Ascending aorta (tissue), 2 donors: ENCODE data around the gene ABT1. TPM values are rescaled to one million over a fixed set of nuclear protein-coding genes. Genes with fewer than 3 reads are reported as not detected.

Source experiments
- DNase-seq, 2 donors: peaks; one replicate each; pipeline ENCODE4 v3.0.0-alpha.2; 2019; ENCODE audit warnings: low spot score in 2 of 2
- H3K27ac ChIP-seq, 2 donors: fragments of 200-600 bp; sonication (generic); one replicate each; pipeline ENCODE4 v1.5.1; 2016 to 2017; ENCODE audit warnings: mild to moderate bottlenecking in 1 of 2
- H3K27me3 ChIP-seq: fragments of 200-600 bp; sonication (generic); one replicate; pipeline ENCODE4 v1.5.1; 2017
- H3K36me3 ChIP-seq, 2 donors: fragments of 200-600 bp; sonication (generic); one replicate each; pipeline ENCODE4 v1.5.1; 2016
- H3K4me1 ChIP-seq, 2 donors: fragments of 200-600 bp; sonication (generic); one replicate each; pipeline ENCODE4 v1.5.1; 2016 to 2017; ENCODE audit warnings: mild to moderate bottlenecking in 1 of 2
- H3K4me3 ChIP-seq, 2 donors: fragments of 200-600 bp; sonication (generic); one replicate each; pipeline ENCODE4 v1.5.1; 2016 to 2017; ENCODE audit warnings: mild to moderate bottlenecking in 1 of 2
- H3K9me3 ChIP-seq, 2 donors: fragments of 200-600 bp; sonication (generic); one replicate each; pipeline ENCODE4 v1.5.1; 2016
- intact Hi-C: fragments of 100-400 bp; cut with DNase I; formaldehyde crosslinking; loops from one replicate; pipeline ENCODE4 v1.15.1; 2023
- total RNA-seq: library from RNA; depleted of rRNA; stranded (reverse); fragments of >200 nt; gene quantifications from one replicate; pipeline ENCODE4 v1.1.0, GENCODE V29; 2016
- TF ChIP-seq, protein P1 (sequence below), 3 experiments: fragments of 200-600 bp in 2 of 3; fragments of 450-650 bp in 1 of 3; sonication (generic) in 2 of 3; IDR thresholded peaks; one replicate each; pipeline ENCODE4 v1.5.1; 2016 to 2019; ENCODE audit warnings: antibody characterized with exemption in 3 of 3, mild to moderate bottlenecking in 1 of 3, moderate library complexity in 1 of 3

Gene ABT1
- total RNA-seq, 1 donor from 2014 or later: 20.1 TPM

GRCh38 chr6:26595669-26596269 is 984 bp upstream of the ABT1 start:
- H3K9me3 ChIP-seq: no peaks in the 10 kb centered on the region
- intact Hi-C loops: loop anchor here (1.0 to 10.0 kb wide), 10 partner anchors 22 to 1269 kb away; partner anchors contain the start of genes ZNF184 and ZNF322
- DNase-seq: peak; percentile 51 to 97
- TF ChIP-seq, protein P1, sequence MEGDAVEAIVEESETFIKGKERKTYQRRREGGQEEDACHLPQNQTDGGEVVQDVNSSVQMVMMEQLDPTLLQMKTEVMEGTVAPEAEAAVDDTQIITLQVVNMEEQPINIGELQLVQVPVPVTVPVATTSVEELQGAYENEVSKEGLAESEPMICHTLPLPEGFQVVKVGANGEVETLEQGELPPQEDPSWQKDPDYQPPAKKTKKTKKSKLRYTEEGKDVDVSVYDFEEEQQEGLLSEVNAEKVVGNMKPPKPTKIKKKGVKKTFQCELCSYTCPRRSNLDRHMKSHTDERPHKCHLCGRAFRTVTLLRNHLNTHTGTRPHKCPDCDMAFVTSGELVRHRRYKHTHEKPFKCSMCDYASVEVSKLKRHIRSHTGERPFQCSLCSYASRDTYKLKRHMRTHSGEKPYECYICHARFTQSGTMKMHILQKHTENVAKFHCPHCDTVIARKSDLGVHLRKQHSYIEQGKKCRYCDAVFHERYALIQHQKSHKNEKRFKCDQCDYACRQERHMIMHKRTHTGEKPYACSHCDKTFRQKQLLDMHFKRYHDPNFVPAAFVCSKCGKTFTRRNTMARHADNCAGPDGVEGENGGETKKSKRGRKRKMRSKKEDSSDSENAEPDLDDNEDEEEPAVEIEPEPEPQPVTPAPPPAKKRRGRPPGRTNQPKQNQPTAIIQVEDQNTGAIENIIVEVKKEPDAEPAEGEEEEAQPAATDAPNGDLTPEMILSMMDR (IDR thresholded peaks at IDR 0.05): peak; percentile 86 to 97 (median 96)
- peaks cover 18% of the 10 kb centered on the region for H3K27me3 ChIP-seq
- H3K4me3 ChIP-seq: peak overlapping the region; percentile 72 to 91
- peak overlapping the region; percentile 86 to 91 for H3K27ac ChIP-seq
- H3K4me1 ChIP-seq: peaks cover 4 to 6% of the 10 kb centered on the region in 2 donors
- peaks cover 20 to 21% of the 10 kb centered on the region in 2 donors for H3K36me3 ChIP-seq

- peak overlapping the region; percentile 86 to 91 for H3K27ac ChIP-seq
- TF ChIP-seq, protein P1 (IDR thresholded peaks at IDR 0.05): no peak
Observed at GRCh38 chr6:26597389-26597766, 625 bp downstream of the ABT1 start.

GRCh38 chr6:26597821-26598220 is 1.1 kb downstream of the ABT1 start:
- DNase-seq: no peak
- Histone ChIP-seq H3K9me3 (no peaks in the 10 kb centered on the region), H3K36me3 (peaks cover 20 to 21% of the 10 kb centered on the region in 2 donors), H3K4me1 (peaks cover 4 to 6% of the 10 kb centered on the region in 2 donors), H3K27ac (peak overlapping the region in 1 of 2 donors; percentile 91), H3K27me3 (peaks cover 11% of the 10 kb centered on the region), H3K4me3 (peak overlapping the region; percentile 72 to 91)
- TF ChIP-seq, protein P1 (IDR thresholded peaks at IDR 0.05): no peak
- intact Hi-C loops: loop anchor here (2.0 to 10.0 kb wide), 7 partner anchors 61 to 1267 kb away; partner anchors contain the start of genes ZNF184 and ZNF322

More at GRCh38 chr6:26597389-26597766, 625 bp downstream of the ABT1 start:
- peaks cover 4 to 6% of the 10 kb centered on the region in 2 donors for H3K4me1 ChIP-seq
- H3K4me3 ChIP-seq: peak overlapping the region; percentile 72 to 91
- DNase-seq: no peak
- H3K36me3 ChIP-seq: peaks cover 20 to 21% of the 10 kb centered on the region in 2 donors
- no peaks in the 10 kb centered on the region for H3K9me3 ChIP-seq
- H3K27me3 ChIP-seq: peaks cover 12% of the 10 kb centered on the region
- intact Hi-C loops: loop anchor here (2.0 to 10.0 kb wide), 7 partner anchors 61 to 1267 kb away; partner anchors contain the start of genes ZNF184 and ZNF322

DNA sequence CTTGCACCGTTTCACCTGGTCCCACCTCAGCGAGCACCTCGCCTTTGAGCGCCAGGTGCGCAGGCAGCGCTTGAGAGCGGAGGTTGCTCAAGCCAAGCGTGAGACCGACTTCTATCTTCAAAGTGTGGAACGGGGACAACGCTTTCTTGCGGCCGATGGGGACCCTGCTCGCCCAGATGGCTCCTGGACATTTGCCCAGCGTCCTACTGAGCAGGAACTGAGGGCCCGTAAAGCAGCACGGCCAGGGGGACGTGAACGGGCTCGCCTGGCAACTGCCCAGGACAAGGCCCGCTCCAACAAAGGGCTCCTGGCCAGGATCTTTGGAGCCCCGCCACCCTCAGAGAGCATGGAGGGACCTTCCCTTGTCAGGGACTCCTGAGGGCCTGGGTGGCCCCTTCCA is 1.5 kb downstream of the ABT1 start:
- Histone ChIP-seq H3K36me3 (peaks cover 20 to 21% of the 10 kb centered on the region in 2 donors), H3K4me1 (peaks cover 4 to 6% of the 10 kb centered on the region in 2 donors), H3K4me3 (peak overlapping the region in 1 of 2 donors; percentile 91), H3K27ac (no peak overlapping the region), H3K27me3 (peaks cover 7% of the 10 kb centered on the region), H3K9me3 (no peaks in the 10 kb centered on the region)
- DNase-seq: no peak
- intact Hi-C loops: loop anchor here (5.0 to 10.0 kb wide), 6 partner anchors 426 to 1267 kb away; partner anchors contain the start of gene ZNF184
- TF ChIP-seq, protein P1 (IDR thresholded peaks at IDR 0.05): no peak

DNA sequence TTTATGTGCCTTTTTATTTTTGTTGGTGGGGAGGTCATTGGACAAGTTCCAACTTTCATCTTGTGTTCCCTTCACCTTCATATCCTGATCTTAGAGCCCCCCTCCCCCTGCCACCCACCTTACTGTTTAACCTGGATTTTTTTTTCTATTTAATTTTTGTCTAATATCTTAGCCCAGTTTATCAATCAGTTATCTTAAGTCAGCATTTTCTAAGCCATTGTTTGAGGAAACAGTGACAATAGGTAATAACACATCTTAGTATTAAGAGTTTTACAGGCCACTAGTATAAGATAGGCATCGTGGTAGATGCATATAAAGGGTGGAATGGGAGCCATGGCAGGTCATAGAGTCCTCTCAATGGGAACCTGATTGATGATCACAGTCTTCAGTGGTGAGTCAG is 2.4 kb downstream of the ABT1 start:
- H3K27me3 ChIP-seq: no peaks in the 10 kb centered on the region
- H3K4me1 ChIP-seq: peaks cover 4 to 6% of the 10 kb centered on the region in 2 donors
- no peaks in the 10 kb centered on the region for H3K9me3 ChIP-seq
- H3K27ac ChIP-seq: no peak overlapping the region
- no peak for DNase-seq
- peaks cover 20 to 21% of the 10 kb centered on the region in 2 donors for H3K36me3 ChIP-seq
- intact Hi-C loops: loop anchor here (5.0 to 10.0 kb wide), 6 partner anchors 427 to 1266 kb away; partner anchors contain the start of gene ZNF184
- H3K4me3 ChIP-seq: no peak overlapping the region
- TF ChIP-seq, protein P1 (IDR thresholded peaks at IDR 0.05): no peak
